HUDEP-2 (cell line): ENCODE data around the gene NPAS1.
"Not testable (repeated sequence)": the region's sequence is repeated elsewhere in the genome, so short reads cannot be mapped to it uniquely, and the experiment has no call there.

ENCODE experiments used
- DNase-seq, 76 experiments: peaks; one replicate each; lab custom pipeline; 2025; ENCODE audit not compliant: unreplicated experiment in 76 of 76; lab: John Stamatoyannopoulos, UW

The NPAS1 gene

DNA sequence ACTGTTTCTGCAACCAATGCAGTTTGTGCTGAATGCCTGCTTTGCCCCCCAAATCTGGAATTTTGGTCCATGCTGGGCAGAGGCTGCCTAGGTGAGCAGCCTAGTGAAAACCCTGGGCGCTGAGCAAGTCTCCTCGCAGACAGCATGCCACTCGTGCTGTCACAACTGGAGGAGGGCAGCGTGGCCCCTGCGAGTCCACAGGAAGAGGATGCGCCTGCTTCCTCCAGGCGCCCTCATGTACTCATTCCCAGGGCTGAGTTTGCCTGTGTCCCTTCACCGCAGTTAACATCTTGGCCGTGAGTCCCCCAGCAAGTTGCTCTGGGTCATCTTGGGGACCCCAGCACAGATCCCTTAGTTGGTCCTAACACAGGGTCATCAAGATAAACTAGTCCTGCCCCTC lies 55.0 kb downstream of the NPAS1 start:
- DNase-seq: no peak

DNA sequence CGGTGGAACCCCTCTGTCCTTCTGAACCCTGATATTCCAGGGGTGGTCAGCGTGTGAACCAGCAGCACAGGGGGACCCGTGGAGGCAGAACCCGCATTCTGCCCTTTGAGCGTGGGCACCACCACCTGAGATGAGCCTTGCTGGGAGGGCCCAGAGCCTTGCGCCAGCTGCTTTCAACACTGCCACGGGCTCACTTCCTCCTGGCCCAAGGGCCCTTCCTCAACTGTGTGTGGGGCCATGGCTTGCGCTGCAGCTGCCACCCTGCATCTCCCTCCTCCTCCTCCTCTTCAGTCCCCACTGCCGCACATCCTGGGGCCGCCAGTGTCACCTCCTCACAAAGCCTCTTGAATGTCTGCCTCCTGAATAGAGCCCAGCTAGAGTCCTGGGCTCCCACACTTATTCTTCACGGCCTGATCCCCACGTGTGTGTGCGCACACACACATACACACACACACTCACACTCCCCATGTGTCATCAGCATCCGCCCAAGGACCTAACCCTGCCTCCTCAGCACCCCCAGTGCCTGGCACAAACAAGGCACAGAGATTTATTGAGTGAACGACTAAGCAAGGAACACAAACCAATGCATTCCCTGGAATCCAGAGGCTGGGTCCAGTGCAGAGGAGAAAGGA lies 55.7 kb downstream of the NPAS1 start:
- no peak for DNase-seq

DNA sequence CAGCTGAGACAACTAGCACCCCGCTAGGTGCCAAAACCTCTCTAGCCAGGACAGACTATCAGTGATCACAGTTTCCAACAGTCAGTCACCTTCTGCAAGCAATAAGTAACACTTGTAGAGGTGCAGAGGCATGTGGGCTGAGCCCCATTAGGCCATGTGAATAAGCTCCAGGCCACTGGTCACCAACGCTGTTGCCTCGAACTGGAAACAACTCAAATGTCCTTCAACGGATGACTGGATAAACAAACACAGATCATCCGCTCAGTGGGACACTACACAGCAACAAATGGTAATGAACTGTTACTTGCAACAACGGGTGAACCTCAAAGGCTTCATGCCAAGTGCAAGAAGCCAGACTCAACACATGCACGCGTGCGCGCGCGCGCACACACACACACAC lies 56.3 kb downstream of the NPAS1 start:
- DNase-seq: no peak

DNA sequence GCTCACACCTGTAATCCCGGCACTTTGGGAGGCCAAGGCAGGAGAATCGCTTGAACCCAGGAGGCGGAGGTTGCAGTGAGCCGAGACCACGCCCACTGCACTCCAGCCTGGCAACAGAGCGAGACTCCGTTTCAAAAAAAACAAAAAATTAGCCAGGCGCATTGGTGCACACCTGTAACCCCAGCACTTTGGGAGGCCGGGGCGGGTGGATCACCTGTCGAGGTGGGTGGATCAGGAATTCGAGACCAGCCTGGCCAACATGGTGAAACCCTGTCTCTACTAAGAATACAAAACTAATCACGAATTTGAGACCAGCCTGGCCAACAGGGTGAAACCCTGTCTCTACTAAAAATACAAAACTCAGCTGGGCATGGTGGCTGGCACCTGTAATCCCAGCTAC lies 58.7 kb downstream of the NPAS1 start:
- DNase-seq: not testable (repeated sequence)

DNA sequence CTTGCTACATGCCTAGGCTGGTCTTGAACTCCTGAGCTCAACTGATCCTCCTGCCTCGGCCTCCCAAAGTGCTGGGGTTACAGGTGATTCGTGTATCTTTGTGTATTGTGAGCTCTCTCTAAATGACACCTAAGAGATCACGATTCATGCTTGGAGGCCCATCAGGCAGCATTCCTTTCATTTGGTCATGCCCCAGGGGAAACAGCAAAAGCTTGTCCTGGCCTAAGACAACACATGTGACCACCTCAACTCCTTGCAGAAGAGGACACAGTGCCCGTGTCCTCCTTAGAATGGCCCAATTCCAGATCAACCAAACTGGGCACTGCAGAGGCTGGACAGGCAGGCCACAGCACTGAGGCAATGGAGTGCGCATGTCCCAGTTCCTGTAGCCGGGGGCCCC lies 61.5 kb downstream of the NPAS1 start:
- no peak for DNase-seq

DNA sequence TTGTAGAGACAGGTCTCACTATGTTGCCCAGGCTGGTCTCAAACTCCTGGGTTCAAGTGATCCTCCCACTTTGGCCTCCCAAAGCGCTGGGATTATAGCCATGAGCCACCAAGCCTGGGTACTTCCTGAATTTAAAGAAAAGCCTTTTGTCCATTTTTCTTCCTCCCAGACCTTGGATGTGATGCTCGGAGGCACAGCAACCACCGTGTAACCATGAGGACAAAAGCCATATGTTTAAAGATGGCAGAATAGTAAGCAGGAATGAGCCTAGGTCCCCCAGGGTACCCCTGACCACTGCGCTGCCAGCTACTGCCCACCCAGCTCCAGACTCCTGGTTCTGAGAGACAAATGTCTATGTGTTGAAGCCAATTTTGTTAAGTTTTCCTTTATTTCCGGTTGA lies 62.9 kb downstream of the NPAS1 start:
- DNase-seq: no peak

DNA sequence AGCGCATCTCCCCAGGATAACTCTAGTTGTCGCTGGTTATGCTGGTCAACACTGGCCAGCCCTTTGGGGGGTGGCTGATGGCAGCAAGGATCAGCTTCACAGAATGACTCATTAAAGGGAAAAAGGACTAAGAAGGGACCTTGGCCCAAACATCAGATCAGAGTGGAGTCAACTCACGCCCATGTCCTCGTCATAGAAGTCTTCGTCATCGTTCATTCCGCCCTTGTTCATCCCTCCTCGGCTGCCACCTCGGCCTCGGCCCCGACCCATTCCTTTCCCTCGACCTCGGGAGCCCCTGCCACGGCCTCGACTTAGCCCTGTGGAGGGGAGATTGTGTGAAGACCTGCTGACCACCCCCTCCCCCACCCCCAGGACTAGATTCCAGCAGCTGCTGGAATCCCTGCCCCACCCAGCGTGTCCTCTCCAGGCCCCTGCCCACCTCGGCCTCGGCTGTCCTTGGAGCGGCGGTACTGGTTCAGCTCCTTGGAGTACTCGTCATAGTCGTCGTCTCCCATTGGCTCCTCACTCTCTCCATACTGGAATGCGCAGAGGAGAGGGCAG lies 65.3 kb downstream of the NPAS1 start:
- no peak for DNase-seq

DNA sequence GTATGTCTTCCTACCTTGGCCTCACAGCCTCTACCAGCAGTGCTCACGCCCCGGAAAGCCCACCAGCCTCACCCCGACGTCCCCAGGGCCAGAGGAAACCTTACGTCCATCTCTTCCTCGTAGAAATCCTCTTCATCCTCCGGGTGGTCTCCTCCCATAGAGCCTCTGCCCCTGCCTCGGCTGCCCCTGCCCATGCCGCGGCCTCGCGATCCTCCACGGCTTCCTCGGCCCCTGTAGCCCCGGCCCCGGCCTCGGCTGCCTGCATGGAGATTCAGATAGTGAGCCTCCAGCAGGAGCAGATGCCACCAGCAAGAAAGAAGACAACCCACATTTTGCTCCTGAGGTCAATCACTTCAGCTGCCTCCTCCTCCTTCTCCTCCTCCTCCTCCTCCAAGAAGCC lies 66.6 kb downstream of the NPAS1 start:
- no peak for DNase-seq

DNA sequence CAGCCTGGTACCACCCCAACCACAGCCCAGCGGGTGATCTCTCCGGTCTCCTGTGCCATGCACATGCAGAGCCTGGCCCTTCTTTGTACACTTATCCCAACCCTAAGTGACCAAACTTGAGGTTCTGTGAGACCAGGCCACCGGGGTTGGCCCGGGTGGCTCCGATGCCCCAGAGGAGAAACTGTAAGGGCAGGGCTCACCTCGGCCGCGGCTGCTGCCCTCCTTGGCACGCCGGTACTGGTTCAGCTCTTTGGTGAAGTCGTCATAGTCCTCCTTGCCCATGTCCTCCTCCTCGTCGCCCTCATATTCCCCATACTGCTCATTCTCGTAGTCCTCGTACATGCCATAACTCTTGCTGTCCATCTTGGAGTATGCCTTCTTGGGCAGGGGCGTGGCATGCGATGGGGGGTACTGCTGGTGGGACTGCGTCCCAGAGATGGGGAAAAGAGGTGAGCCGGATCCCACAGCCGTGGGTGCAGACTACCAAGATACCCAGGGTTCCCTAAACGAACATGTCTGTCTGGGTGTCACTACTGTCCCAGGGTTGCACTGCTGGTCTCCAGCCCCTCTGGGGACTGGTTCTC lies 70.2 kb downstream of the NPAS1 start:
- DNase-seq: no peak

DNA sequence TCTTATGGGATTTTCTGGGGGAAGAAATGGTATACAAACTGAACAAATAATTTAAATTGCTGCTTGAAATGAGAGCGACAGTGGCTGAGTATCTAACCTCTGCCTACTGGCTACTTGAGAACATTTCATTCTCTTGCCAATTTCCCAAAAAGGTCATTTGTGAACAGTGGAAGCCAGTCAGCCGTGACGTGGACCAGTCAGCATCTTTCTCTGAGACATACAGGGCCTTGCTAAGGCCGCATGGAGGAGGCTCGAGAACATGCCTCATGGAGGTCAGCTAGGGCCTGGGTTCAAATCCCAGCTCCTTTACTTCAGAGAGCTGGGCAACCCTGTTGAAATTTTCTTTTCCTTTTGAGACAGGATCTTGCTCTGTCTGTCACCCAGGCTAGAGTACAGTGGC lies 73.6 kb downstream of the NPAS1 start:
- DNase-seq: no peak

DNA sequence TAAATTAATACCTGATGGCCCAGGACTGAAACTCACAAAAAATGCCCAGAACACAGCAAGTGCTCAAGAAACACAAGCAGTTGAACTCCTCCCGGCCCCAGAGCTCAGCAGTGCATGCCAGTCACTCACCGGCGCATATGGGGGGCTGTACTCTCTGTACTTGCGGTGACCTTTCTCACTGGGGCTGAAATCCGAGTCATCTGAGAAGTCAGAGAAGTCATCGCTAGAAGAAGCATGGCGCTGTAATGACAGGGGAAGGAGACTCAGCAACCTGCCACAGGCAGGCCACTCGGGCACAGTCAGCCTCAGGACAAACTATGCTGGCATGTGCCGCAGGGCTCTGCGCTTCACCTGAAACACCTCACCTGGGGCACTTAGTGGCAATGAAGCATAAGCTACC lies 74.2 kb downstream of the NPAS1 start:
- no peak for DNase-seq

DNA sequence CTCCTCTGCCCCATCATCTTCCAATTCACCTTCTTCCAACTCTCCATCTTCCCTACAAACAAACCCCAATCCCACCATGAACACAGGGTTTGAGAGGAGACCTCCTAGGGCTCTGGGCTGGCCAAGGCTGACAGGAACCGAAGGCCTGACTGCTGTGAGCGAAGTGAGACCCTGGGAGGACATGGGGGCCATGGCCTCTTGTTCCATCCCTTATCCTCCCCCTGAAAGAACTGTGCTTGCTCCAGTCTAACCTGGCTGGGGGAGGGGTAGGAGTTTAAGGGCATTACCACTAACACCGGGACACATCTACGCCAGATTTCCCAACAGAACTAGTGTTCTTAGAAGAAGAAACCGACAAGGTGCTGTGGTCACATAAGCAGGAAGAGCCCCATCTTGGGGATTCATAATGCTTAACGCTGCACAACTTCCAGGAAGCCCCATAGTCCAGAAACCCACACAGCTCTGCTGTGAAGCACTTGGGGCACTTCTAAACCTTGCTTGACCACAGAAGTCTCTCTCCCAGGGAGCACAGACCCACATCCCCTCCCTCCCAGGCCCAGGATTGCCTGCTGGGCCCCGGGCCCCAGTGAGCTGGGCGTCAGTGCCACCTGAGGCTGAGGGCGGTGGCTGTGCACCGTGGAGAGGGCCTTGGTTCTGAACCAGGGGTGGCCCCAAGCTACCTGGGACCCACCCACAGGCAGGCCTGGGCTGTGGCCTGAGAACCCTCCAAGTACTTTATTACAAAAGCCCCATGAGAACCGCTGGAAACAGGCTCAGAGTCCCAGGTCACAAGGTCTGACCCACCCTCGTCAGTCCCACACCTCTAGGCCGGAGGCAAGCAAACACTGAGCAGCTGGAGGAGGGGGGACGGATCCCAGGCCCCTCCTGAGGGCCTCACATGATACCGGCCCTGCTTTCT lies 75.2 kb downstream of the NPAS1 start:
- DNase-seq: no peak
